HepG2 (cell line): ENCODE results near the gene SNRNP48. TPM values are rescaled to one million over a fixed set of nuclear protein-coding genes. Genes with fewer than 3 reads are reported as not detected.
A peak's percentile ranks its signal among the peaks of the same experiment; 100 is the strongest.

Source experiments
- CAMTA2 ChIP-seq: sonication (generic); formaldehyde crosslinking; IDR thresholded peaks from 2 replicates; pipeline ENCODE4 v1.4.0; 2020; ENCODE audit warnings: mild to moderate bottlenecking, missing genetic modification reagents, borderline replicate concordance
- GABPA ChIP-seq, 2 experiments: IDR thresholded peaks; 2 replicates each; pipeline ENCODE4 v1.6.1; 2011 to 2016; ENCODE audit warnings: low read depth in 2 of 2, low read length in 1 of 2, missing biosample characterization in 1 of 2, missing genetic modification characterization in 1 of 2
- HMG20A ChIP-seq: IDR thresholded peaks from 2 replicates; pipeline ENCODE4 v1.6.1; 2016; ENCODE audit warnings: borderline replicate concordance
- HMG20B ChIP-seq: conservative IDR thresholded peaks from 2 replicates; pipeline ENCODE4 v1.6.1; 2016; ENCODE audit warnings: missing genetic modification reagents, missing compliant biosample characterization
- HNRNPL ChIP-seq: fragments of 200-400 bp; formaldehyde crosslinking; IDR thresholded peaks from 2 replicates; pipeline ENCODE4 v1.6.1; 2017; ENCODE audit warnings: mild to moderate bottlenecking, low read depth, low read length
- IRX3 ChIP-seq: sonication (generic); formaldehyde crosslinking; IDR thresholded peaks from 2 replicates; pipeline ENCODE4 v1.8.1; 2023; ENCODE audit warnings: mild to moderate bottlenecking, low read depth, missing genetic modification reagents, borderline replicate concordance
- LCORL ChIP-seq, 2 experiments: fragments of 450-650 bp in 1 of 2; sonication (generic) in 1 of 2; formaldehyde crosslinking in 1 of 2; IDR thresholded peaks; 2 replicates each; pipeline versions ENCODE4 v1.5.0 to v1.6.1; 2017 to 2020; ENCODE audit warnings: antibody characterized with exemption in 1 of 2, missing genetic modification reagents in 1 of 2
- MAFF ChIP-seq: IDR thresholded peaks from 2 replicates; pipeline ENCODE4 v1.6.1; 2011; ENCODE audit warnings: low read depth, low read length, improper control_type of control experiment
- MXI1 ChIP-seq: IDR thresholded peaks from 3 replicates; pipeline ENCODE4 v1.6.1; 2012; ENCODE audit warnings: low read depth, low read length, inconsistent platforms, borderline replicate concordance
- NFKBIZ ChIP-seq: IDR thresholded peaks from 2 replicates; pipeline ENCODE4 v1.6.1; 2018; ENCODE audit warnings: missing genetic modification reagents, missing compliant biosample characterization
- POLR2AphosphoS5 ChIP-seq: IDR thresholded peaks from 2 replicates; pipeline ENCODE4 v1.6.1; 2012; ENCODE audit warnings: low read depth, low read length
- REXO4 ChIP-seq: sonication (generic); formaldehyde crosslinking; IDR thresholded peaks from 2 replicates; pipeline ENCODE4 v1.8.0; 2022; ENCODE audit warnings: missing genetic modification reagents, mild to moderate bottlenecking, borderline replicate concordance
- SMARCE1 ChIP-seq: fragments of 450-650 bp; IDR thresholded peaks from 2 replicates; pipeline ENCODE4 v1.6.1; 2017; ENCODE audit warnings: borderline replicate concordance
- SNAPC4 ChIP-seq: sonication (generic); formaldehyde crosslinking; IDR thresholded peaks from 2 replicates; pipeline ENCODE4 v1.4.0; 2020; ENCODE audit warnings: mild to moderate bottlenecking, missing genetic modification reagents
- TFAP4 ChIP-seq: sonication (generic); IDR thresholded peaks from 2 replicates; pipeline ENCODE4 v1.6.1; 2016; ENCODE audit warnings: low read depth, borderline replicate concordance
- ZBTB21 ChIP-seq: sonication (generic); formaldehyde crosslinking; IDR thresholded peaks from 2 replicates; pipeline ENCODE4 v1.4.0; 2020; ENCODE audit warnings: missing genetic modification reagents
- ZC3H4 ChIP-seq: sonication (generic); formaldehyde crosslinking; IDR thresholded peaks from 2 replicates; pipeline ENCODE4 v1.4.0; 2020; ENCODE audit warnings: missing genetic modification reagents, borderline replicate concordance
- ZFP41 ChIP-seq: sonication (generic); formaldehyde crosslinking; IDR thresholded peaks from 2 replicates; pipeline ENCODE4 v1.4.0; 2020; ENCODE audit warnings: mild to moderate bottlenecking, missing genetic modification reagents, borderline replicate concordance
- ZNF451 ChIP-seq: sonication (generic); formaldehyde crosslinking; IDR thresholded peaks from 2 replicates; pipeline ENCODE4 v1.5.0; 2020; ENCODE audit warnings: mild to moderate bottlenecking, missing genetic modification reagents
- ZNF605 ChIP-seq: sonication (generic); formaldehyde crosslinking; IDR thresholded peaks from 2 replicates; pipeline ENCODE4 v1.8.0; 2022; ENCODE audit warnings: mild to moderate bottlenecking, missing genetic modification reagents
- ZNF629 ChIP-seq: sonication (generic); formaldehyde crosslinking; conservative IDR thresholded peaks from 2 replicates; pipeline ENCODE4 v1.5.0; 2020; ENCODE audit warnings: missing genetic modification reagents
- ZNF670 ChIP-seq: sonication (generic); formaldehyde crosslinking; IDR thresholded peaks from 2 replicates; pipeline ENCODE4 v1.8.0; 2022; ENCODE audit warnings: mild to moderate bottlenecking, missing genetic modification reagents, borderline replicate concordance
- ZNF772 ChIP-seq: sonication (generic); formaldehyde crosslinking; IDR thresholded peaks from 2 replicates; pipeline ENCODE4 v1.5.0; 2020; ENCODE audit warnings: mild to moderate bottlenecking, missing genetic modification reagents
- ZNF776 ChIP-seq: sonication (generic); formaldehyde crosslinking; IDR thresholded peaks from 2 replicates; pipeline ENCODE4 v1.4.0; 2020; ENCODE audit warnings: mild to moderate bottlenecking, missing genetic modification reagents
- ZNF792 ChIP-seq: IDR thresholded peaks from 2 replicates; pipeline ENCODE4 v1.6.1; 2016
- polyA plus RNA-seq, 8 experiments: library from polyadenylated mRNA; depleted of rRNA in 3 of 8; stranded (reverse) in 7 of 8; unstranded in 1 of 8; fragments of >200 nt; fragmentation: Illumina TruSeq in 4 of 8; extraction: Trizol in 4 of 8; gene quantifications; 2 replicates each; pipeline versions ENCODE4 v1.2.1 to v1.2.3, GENCODE V29; 2011 to 2016; ENCODE audit warnings: low read depth in 4 of 8, missing spikeins in 1 of 8, mixed read lengths in 1 of 8; ENCODE audit not compliant: insufficient read depth in 1 of 8
- total RNA-seq, 5 experiments: library from RNA; depleted of rRNA; stranded (reverse); fragments of >200 nt; fragmentation: Illumina TruSeq; extraction: Trizol; gene quantifications; 2 replicates each; pipeline ENCODE4 v1.2.3, GENCODE V29; 2016; ENCODE audit warnings: low read depth in 1 of 5

Gene SNRNP48
- total and polyA plus RNA-seq, 2 of the 13 experiments (the other 11 are each of a cell fraction or from before 2014, with no cell fraction given): 17.5 to 47.5 TPM

GRCh38 chr6:7589949-7590917, at the start of gene SNRNP48 (continued):
- TF ChIP-seq SNAPC4 (CRISPR knock-in tag) (peak; percentile 49; the same call in 1 of the 2 replicates), NFKBIZ (CRISPR knock-in tag) (peak; percentile 59; the same call in 1 of the 2 replicates), ZNF776 (CRISPR knock-in tag) (peak; percentile 72), IRX3 (peak; percentile 59; the same call in 1 of the 2 replicates), ZNF629 (CRISPR knock-in tag) (no peak), POLR2AphosphoS5 (peak; percentile 92), HMG20A (CRISPR knock-in tag) (no peak; the same call in 1 of the 2 replicates), HNRNPL (no peak), MAFF (no peak), ZNF670 (CRISPR knock-in tag) (peak; percentile 80; the same call in 1 of the 2 replicates), ZNF792 (peak; percentile 86; the same call in 1 of the 2 replicates), TFAP4 (peak; percentile 48; the same call in 1 of the 2 replicates), ZNF451 (CRISPR knock-in tag) (no peak), SMARCE1 (no peak), HMG20B (CRISPR knock-in tag) (no peak), REXO4 (CRISPR knock-in tag) (no peak), ZFP41 (CRISPR knock-in tag) (peak; percentile 91; the same call in 1 of the 2 replicates), ZC3H4 (CRISPR knock-in tag) (no peak), LCORL (IDR thresholded peaks at IDR 0.05) (no peak), LCORL (CRISPR knock-in tag; IDR thresholded peaks at IDR 0.05) (peak; percentile 13; the same call in 1 of the 2 replicates), GABPA (IDR thresholded peaks at IDR 0.05; ENCODE audit: low read depth, low read length) (no peak), GABPA (CRISPR knock-in tag; IDR thresholded peaks at IDR 0.05; ENCODE audit: low read depth) (peak; percentile 62; the same call in 1 of the 2 replicates), CAMTA2 (CRISPR knock-in tag) (0 out of 2 replicates have a peak, but pooled peaks have one; percentile 59), ZNF605 (CRISPR knock-in tag) (peak; percentile 92), ZBTB21 (CRISPR knock-in tag) (no peak), MXI1 (peak; percentile 81; the same call in 1 of the 3 replicates), ZNF772 (CRISPR knock-in tag) (peak; percentile 97)
